Endothelial cell of umbilical vein (primary cell): ENCODE data around the gene KLHL18. TPM values are rescaled to one million over a fixed set of nuclear protein-coding genes. Genes with fewer than 3 reads are reported as not detected.
A peak's percentile ranks its signal among the peaks of the same experiment; 100 is the strongest.

Source experiments
- BruUV-seq: library from RNA; stranded (reverse); fragments of 400-500 nt; replicated peaks from 2 replicates; lab custom pipeline; 2021; lab: Mats Ljungman, UMichigan
- CTCF ChIA-PET: fragments of 300-600, 350-600 bp; sonication (Branson Sonifier 250); formaldehyde crosslinking; loops from one replicate; lab custom pipeline; 2021; ENCODE audit warnings: antibody characterized with exemption, inconsistent platforms; lab: Charles Lee
- POLR2A ChIA-PET: fragments of 300-600, 350-600 bp; sonication (Branson Sonifier 250); formaldehyde crosslinking; loops from one replicate; lab custom pipeline; 2021; ENCODE audit warnings: antibody characterized with exemption, inconsistent platforms; lab: Charles Lee
- DNase-seq: peaks from one replicate; pipeline ENCODE4 v3.0.0-alpha.2; 2011; ENCODE audit warnings: low read depth, low spot score
- FAIRE-seq: peaks from 2 replicates; lab custom pipeline; 2011; peaks lifted over from hg19 to GRCh38; lab: Jason Lieb, UNC
- H2AFZ ChIP-seq: 2 replicates; pipeline ENCODE4 v1.6.0; 2012; ENCODE audit warnings: low read depth, low read length, control low read depth, inconsistent platforms
- H3K27ac ChIP-seq: 2 replicates; pipeline ENCODE4 v1.5.1; 2011; ENCODE audit warnings: low read depth, mild to moderate bottlenecking, control low read depth, low read length, moderate library complexity; ENCODE audit not compliant: insufficient read depth
- H3K27me3 ChIP-seq, 2 experiments: 2 replicates each; pipeline versions ENCODE4 v1.6.0 to v1.6.1; 2011; ENCODE audit warnings: low read length in 2 of 2, mixed read lengths in 1 of 2; ENCODE audit not compliant: control insufficient read depth in 2 of 2, insufficient read depth in 2 of 2
- H3K36me3 ChIP-seq, 2 experiments: 2 replicates in 1 of 2; 3 replicates in 1 of 2; pipeline ENCODE4 v1.5.1; 2011; ENCODE audit warnings: low read length in 2 of 2, mild to moderate bottlenecking in 1 of 2, moderate library complexity in 1 of 2; ENCODE audit not compliant: control insufficient read depth in 2 of 2, insufficient read depth in 2 of 2; ENCODE audit errors: extremely low read depth in 1 of 2
- H3K4me1 ChIP-seq: 3 replicates; pipeline ENCODE4 v1.5.1; 2011; ENCODE audit warnings: mild to moderate bottlenecking, low read length; ENCODE audit not compliant: control insufficient read depth, insufficient read depth; ENCODE audit errors: extremely low read depth
- H3K4me2 ChIP-seq: 2 replicates; pipeline ENCODE4 v1.6.1; 2011; ENCODE audit warnings: low read length, control low read depth, mixed read lengths; ENCODE audit not compliant: insufficient read depth
- H3K4me3 ChIP-seq, 3 experiments: fragments of 200-600 bp in 1 of 3; sonication (generic), shearing (Covaris generic) in 1 of 3; replicated peaks in 1 of 3; 2 replicates each; pipeline ENCODE4 v1.5.1; 2011 to 2016; ENCODE audit warnings: control low read depth in 3 of 3, low read length in 3 of 3, mild to moderate bottlenecking in 2 of 3, inconsistent platforms in 1 of 3, low read depth in 1 of 3, moderate library complexity in 1 of 3; ENCODE audit not compliant: insufficient read depth in 1 of 3
- H3K79me2 ChIP-seq: 2 replicates; pipeline ENCODE4 v1.6.0; 2012; ENCODE audit warnings: low read length, inconsistent platforms; ENCODE audit not compliant: control insufficient read depth, insufficient read depth
- H3K9ac ChIP-seq: replicated peaks from 2 replicates; pipeline ENCODE3; 2011; ENCODE audit warnings: low read length, control low read depth; ENCODE audit not compliant: insufficient read depth; ENCODE audit errors: extremely low read depth
- H3K9me1 ChIP-seq: replicated peaks from 3 replicates; pipeline ENCODE4 v1.6.0; 2011; ENCODE audit warnings: mild to moderate bottlenecking, low read length; ENCODE audit not compliant: control insufficient read depth, insufficient read depth; ENCODE audit errors: extremely low read depth
- H3K9me3 ChIP-seq: replicated peaks from 2 replicates; pipeline ENCODE4 v1.5.1; 2012; ENCODE audit warnings: low read length, inconsistent platforms; ENCODE audit not compliant: control insufficient read depth, insufficient read depth
- H4K20me1 ChIP-seq: replicated peaks from 2 replicates; pipeline ENCODE3; 2011; ENCODE audit warnings: mild to moderate bottlenecking, low read length; ENCODE audit not compliant: control insufficient read depth, insufficient read depth; ENCODE audit errors: extremely low read depth
- EZH2 ChIP-seq: IDR thresholded peaks from 2 replicates; pipeline ENCODE4 v1.6.1; 2012; ENCODE audit warnings: borderline replicate concordance, low read depth, mild to moderate bottlenecking, moderate library complexity, low read length, inconsistent platforms; ENCODE audit not compliant: severe bottlenecking
- FOS ChIP-seq: IDR thresholded peaks from 2 replicates; pipeline ENCODE4 v1.6.1; 2011; ENCODE audit warnings: mild to moderate bottlenecking, low read length, moderate library complexity, borderline replicate concordance; ENCODE audit not compliant: insufficient read depth
- GATA2 ChIP-seq: IDR thresholded peaks from 2 replicates; pipeline ENCODE4 v1.7.0; 2011; ENCODE audit warnings: low read depth, mild to moderate bottlenecking, moderate library complexity, mixed read lengths, low read length; ENCODE audit not compliant: insufficient read length, insufficient read depth
- JUN ChIP-seq: IDR thresholded peaks from 2 replicates; pipeline ENCODE4 v1.6.1; 2011; ENCODE audit warnings: borderline replicate concordance, low read depth; ENCODE audit not compliant: insufficient read length, insufficient read depth
- MAX ChIP-seq: IDR thresholded peaks from 2 replicates; pipeline ENCODE4 v1.6.1; 2011; ENCODE audit not compliant: insufficient read depth, insufficient read length
- MYC ChIP-seq: IDR thresholded peaks from one replicate; pipeline ENCODE4 v1.6.1; 2011; ENCODE audit warnings: mild to moderate bottlenecking, low read depth, low read length
- POLR2A ChIP-seq: IDR thresholded peaks from 2 replicates; pipeline ENCODE4 v1.6.1; 2012; ENCODE audit warnings: low read depth, mild to moderate bottlenecking, control low read depth, low read length
- POLR2AphosphoS5 ChIP-seq: IDR thresholded peaks from 2 replicates; pipeline ENCODE4 v1.6.1; 2012; ENCODE audit warnings: low read depth, mild to moderate bottlenecking, control low read depth, low read length, moderate library complexity; ENCODE audit not compliant: insufficient read depth
- dilution Hi-C: fragments of 300-500 bp; cut with MboI; formaldehyde crosslinking; loops from one replicate; pipeline ENCODE4 v1.15.0; 2019; ENCODE audit warnings: low sequenced_read_pairs; ENCODE audit not compliant: extremely low pct_ligation_motif_present
- intact Hi-C: fragments of 100-400 bp; cut with micrococcal nuclease; formaldehyde crosslinking; loops from one replicate; pipeline ENCODE4 v1.10.0; 2022
- polyA plus RNA-seq, 4 experiments: library from polyadenylated mRNA; depleted of rRNA in 3 of 4; stranded (reverse) in 3 of 4; unstranded in 1 of 4; fragments of >200 nt; gene quantifications; 2 replicates each; pipeline versions ENCODE4 v1.2.1 to v1.2.3, GENCODE V29; 2011 to 2012; ENCODE audit warnings: missing spikeins in 1 of 4
- total RNA-seq: library from RNA; stranded (reverse); gene quantifications from 2 replicates; pipeline ENCODE4 v1.2.3, GENCODE V29; 2021
- TF ChIP-seq, protein P1 (sequence below), 2 donors: IDR thresholded peaks; 1 replicate in 1 of 2; 2 replicates in 1 of 2; pipeline ENCODE4 v1.5.1; 2011; ENCODE audit warnings: low read length in 2 of 2, mild to moderate bottlenecking in 2 of 2, moderate library complexity in 2 of 2, control low read depth in 1 of 2, inconsistent platforms in 1 of 2, low read depth in 1 of 2; ENCODE audit not compliant: insufficient read depth in 1 of 2; ENCODE audit errors: extremely low read depth in 1 of 2

The KLHL18 gene
- total and polyA plus RNA-seq, 2 donors (not counting 3 experiments of a cell fraction or from before 2014, with no cell fraction given): 43.4 to 58.1 TPM

- intact Hi-C loops (loop anchor here (5.0 kb wide), 1 partner anchor 438 kb away; no protein-coding TSS in a partner anchor), dilution Hi-C loops (no loop called here)
- no peak overlapping the region for H3K4me3 ChIP-seq
- POLR2A ChIA-PET: no interaction called here
- H3K27ac ChIP-seq: peak overlapping the region; percentile 25
- CTCF ChIA-PET: no interaction called here
- no peaks in the 10 kb centered on the region for H3K36me3 ChIP-seq
- no TSS peak for BruUV-seq
- H2AFZ ChIP-seq: no peak overlapping the region
- H3K27me3 ChIP-seq: no peaks in the 10 kb centered on the region
- no peaks in the 10 kb centered on the region for H3K9me1 ChIP-seq
- H4K20me1 ChIP-seq: no peaks in the 10 kb centered on the region
- TF ChIP-seq FOS (peak; percentile 58), POLR2A (no peak), JUN (peak; percentile 3)
- peaks cover 17% of the 10 kb centered on the region for H3K4me1 ChIP-seq
- H3K9me3 ChIP-seq: no peaks in the 10 kb centered on the region
- H3K9ac ChIP-seq: no peak overlapping the region
- DNase-seq: peak; percentile 80
- H3K4me2 ChIP-seq: peak overlapping the region; percentile 23
- H3K79me2 ChIP-seq: no peaks in the 10 kb centered on the region
- peak; percentile 85 for FAIRE-seq
Observed at GRCh38 chr3:47365213-47366153, 82.7 kb downstream of the KLHL18 start.

DNA sequence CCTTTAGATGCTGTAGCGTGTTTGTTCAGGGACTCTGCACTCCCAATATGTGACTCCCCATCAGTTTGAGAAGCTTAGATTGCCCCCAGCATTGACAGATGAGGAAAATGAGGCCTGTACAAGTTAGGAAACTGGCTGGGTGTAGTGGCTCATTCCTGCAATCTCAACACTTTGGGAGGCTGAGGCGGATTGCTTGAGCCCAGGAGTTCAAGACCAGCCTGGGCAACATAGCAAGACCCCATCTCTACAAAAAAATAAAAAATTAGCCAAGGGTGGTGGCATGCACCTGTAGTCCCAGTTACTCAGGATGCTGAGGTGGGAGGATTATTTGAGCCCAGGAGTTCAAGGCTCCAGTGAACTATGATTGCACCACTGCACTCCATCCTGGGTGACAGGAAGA, 84.1 kb downstream of the KLHL18 start:
- H3K9ac ChIP-seq: no peak overlapping the region
- no peak for TF ChIP-seq FOS
- no peak for TF ChIP-seq GATA2
- TF ChIP-seq MAX: no peak
- TF ChIP-seq, protein P1, sequence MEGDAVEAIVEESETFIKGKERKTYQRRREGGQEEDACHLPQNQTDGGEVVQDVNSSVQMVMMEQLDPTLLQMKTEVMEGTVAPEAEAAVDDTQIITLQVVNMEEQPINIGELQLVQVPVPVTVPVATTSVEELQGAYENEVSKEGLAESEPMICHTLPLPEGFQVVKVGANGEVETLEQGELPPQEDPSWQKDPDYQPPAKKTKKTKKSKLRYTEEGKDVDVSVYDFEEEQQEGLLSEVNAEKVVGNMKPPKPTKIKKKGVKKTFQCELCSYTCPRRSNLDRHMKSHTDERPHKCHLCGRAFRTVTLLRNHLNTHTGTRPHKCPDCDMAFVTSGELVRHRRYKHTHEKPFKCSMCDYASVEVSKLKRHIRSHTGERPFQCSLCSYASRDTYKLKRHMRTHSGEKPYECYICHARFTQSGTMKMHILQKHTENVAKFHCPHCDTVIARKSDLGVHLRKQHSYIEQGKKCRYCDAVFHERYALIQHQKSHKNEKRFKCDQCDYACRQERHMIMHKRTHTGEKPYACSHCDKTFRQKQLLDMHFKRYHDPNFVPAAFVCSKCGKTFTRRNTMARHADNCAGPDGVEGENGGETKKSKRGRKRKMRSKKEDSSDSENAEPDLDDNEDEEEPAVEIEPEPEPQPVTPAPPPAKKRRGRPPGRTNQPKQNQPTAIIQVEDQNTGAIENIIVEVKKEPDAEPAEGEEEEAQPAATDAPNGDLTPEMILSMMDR (IDR thresholded peaks at IDR 0.05; ENCODE audit: extremely low read depth in 1 of 2, insufficient read depth in 1 of 2, low read depth in 1 of 2, low read length in 2 of 2): no peak
- TF ChIP-seq EZH2: no peak
- TF ChIP-seq POLR2A: no peak
- TF ChIP-seq MYC: no peak
- TF ChIP-seq JUN: no peak
- TF ChIP-seq POLR2AphosphoS5: no peak
- ChIA-PET POLR2A (no interaction called here), CTCF (no interaction called here)
- H3K4me2 ChIP-seq: no peak overlapping the region
- H3K9me1 ChIP-seq: no peaks in the 10 kb centered on the region
- H3K36me3 ChIP-seq: no peaks in the 10 kb centered on the region
- H3K27ac ChIP-seq: no peak overlapping the region
- no peaks in the 10 kb centered on the region for H4K20me1 ChIP-seq
- no TSS peak for BruUV-seq
- H3K27me3 ChIP-seq: no peaks in the 10 kb centered on the region
- dilution Hi-C loops: no loop called here
- FAIRE-seq (no peak), DNase-seq (no peak)
- H3K9me3 ChIP-seq: no peaks in the 10 kb centered on the region
- H3K4me1 ChIP-seq: peaks cover 17% of the 10 kb centered on the region
- intact Hi-C loops: loop anchor here (5.0 kb wide), 1 partner anchor 440 kb away; no protein-coding TSS in a partner anchor
- H3K4me3 ChIP-seq: no peak overlapping the region
- no peaks in the 10 kb centered on the region for H3K79me2 ChIP-seq
- H2AFZ ChIP-seq: no peak overlapping the region
